ENCODE data around the gene PPP4R4. TPM values are rescaled to one million over a fixed set of nuclear protein-coding genes. Genes with fewer than 3 reads are reported as not detected.

Gene PPP4R4
- total RNA-seq, 1 donor from 2014 or later, result not detected

GRCh38 chr14:94317259-94317658 is 143.1 kb downstream of the PPP4R4 start:
- Mint-ChIP-seq H3K27me3 (no peaks in the 10 kb centered on the region), H3K36me3 (ENCODE audit: low read depth) (no peaks in the 10 kb centered on the region), H3K4me1 (no peaks in the 10 kb centered on the region), H3K4me3 (no peak overlapping the region), H3K27ac (no peak overlapping the region), H3K9me3 (peaks cover 8% of the 10 kb centered on the region)
- ChIA-PET POLR2A (no interaction called here), CTCF (no interaction called here)
- no peak for DNase-seq
- TF ChIP-seq, protein P1, sequence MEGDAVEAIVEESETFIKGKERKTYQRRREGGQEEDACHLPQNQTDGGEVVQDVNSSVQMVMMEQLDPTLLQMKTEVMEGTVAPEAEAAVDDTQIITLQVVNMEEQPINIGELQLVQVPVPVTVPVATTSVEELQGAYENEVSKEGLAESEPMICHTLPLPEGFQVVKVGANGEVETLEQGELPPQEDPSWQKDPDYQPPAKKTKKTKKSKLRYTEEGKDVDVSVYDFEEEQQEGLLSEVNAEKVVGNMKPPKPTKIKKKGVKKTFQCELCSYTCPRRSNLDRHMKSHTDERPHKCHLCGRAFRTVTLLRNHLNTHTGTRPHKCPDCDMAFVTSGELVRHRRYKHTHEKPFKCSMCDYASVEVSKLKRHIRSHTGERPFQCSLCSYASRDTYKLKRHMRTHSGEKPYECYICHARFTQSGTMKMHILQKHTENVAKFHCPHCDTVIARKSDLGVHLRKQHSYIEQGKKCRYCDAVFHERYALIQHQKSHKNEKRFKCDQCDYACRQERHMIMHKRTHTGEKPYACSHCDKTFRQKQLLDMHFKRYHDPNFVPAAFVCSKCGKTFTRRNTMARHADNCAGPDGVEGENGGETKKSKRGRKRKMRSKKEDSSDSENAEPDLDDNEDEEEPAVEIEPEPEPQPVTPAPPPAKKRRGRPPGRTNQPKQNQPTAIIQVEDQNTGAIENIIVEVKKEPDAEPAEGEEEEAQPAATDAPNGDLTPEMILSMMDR (IDR thresholded peaks at IDR 0.05), result no peak
- ATAC-seq (ENCODE audit: low read depth), result no peak
- intact Hi-C loops (cut with micrococcal nuclease), result no loop called here

DNA sequence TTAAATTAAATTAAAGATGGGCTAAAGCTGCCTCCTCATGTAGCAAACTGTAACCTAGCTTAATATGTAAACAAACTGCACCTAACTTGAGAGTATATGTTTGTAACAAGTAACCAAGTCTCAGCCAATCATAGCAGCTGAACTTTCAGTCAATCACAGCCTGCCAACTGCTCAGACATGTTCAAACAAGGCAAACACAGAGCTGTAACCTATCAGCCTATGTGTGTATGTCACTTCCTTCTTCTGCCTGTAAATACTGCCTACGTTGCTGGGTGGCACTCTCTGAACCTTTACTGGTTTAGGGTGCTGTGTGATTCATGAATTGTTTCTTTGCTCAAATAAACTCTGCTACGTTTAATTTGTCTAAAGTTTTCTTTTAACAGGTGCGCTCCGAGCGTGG is 146.1 kb downstream of the PPP4R4 start:
- H3K27me3 Mint-ChIP-seq, result no peaks in the 10 kb centered on the region
- TF ChIP-seq, protein P1 (IDR thresholded peaks at IDR 0.05), result no peak
- intact Hi-C loops (cut with micrococcal nuclease), result no loop called here
- ChIA-PET CTCF (no interaction called here), POLR2A (no interaction called here)
- H3K27ac Mint-ChIP-seq, result no peak overlapping the region
- ATAC-seq (ENCODE audit: low read depth) (no peak), DNase-seq (no peak)
- H3K36me3 Mint-ChIP-seq (ENCODE audit: low read depth), result no peaks in the 10 kb centered on the region
- H3K9me3 Mint-ChIP-seq, result peaks cover 8% of the 10 kb centered on the region
- H3K4me3 Mint-ChIP-seq, result no peak overlapping the region
- no peaks in the 10 kb centered on the region for H3K4me1 Mint-ChIP-seq

GRCh38 chr14:94321421-94322271 is 147.5 kb downstream of the PPP4R4 start:
- no peak for ATAC-seq (ENCODE audit: low read depth)
- CTCF ChIA-PET, result no interaction called here
- Mint-ChIP-seq H3K4me1 (no peaks in the 10 kb centered on the region), H3K27me3 (no peaks in the 10 kb centered on the region), H3K4me3 (no peak overlapping the region), H3K36me3 (ENCODE audit: low read depth) (no peaks in the 10 kb centered on the region), H3K9me3 (peaks cover 1% of the 10 kb centered on the region), H3K27ac (no peak overlapping the region)
- DNase-seq, result no peak
- TF ChIP-seq, protein P1 (IDR thresholded peaks at IDR 0.05), result no peak
- POLR2A ChIA-PET, result no interaction called here
- intact Hi-C loops (cut with micrococcal nuclease), result no loop called here

DNA sequence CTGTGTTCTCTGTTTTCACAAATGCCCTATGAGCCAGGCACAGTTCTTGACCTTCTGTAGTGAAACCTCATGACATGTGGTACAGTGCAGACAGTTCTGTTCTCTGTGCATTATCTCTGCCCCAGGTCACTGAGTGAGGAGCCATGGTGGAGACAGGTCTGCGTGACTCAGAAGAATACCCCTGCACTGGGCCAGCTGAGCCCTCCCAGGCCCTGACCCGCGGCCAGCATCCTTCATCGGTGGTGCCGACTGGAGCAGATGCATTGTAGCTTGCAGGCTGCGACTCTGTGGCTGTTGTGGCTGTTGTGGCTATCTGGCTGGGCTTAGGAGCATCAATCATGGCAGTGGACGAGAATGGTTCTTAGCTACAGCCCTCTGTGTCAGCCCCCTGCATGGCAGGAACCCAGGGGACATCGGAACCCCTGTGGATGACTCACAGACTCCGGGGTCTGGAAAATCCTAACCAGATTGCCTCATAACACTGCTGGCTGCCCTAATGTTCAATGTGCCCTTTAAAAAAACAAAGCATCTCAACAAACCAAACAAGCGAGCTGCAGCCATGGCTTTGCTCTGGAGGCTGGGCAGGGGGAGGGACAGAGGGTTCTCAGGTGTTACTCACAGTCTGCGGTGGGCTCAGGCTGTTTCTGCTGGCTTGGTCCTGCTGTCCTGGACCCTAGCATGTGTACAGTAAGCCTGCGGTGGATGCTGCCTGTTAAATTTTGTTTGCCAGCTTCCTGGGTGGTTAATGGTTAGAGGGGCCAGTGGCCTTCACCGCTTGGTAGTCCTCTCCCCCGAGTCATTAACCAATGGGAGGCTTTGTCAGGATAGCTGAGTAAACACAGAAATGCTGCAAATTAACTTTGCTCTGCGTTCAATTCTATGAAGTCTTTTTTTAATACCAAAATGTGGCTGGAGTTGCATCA is 148.8 kb downstream of the PPP4R4 start, which contains the start of gene SERPINA6:
Gene SERPINA6, minus strand, starts transcription at position 689 of the 923 bp plus-strand sequence. CDS start 8,688 bp downstream, outside the sequence.
- ChIA-PET POLR2A (no interaction called here), CTCF (no interaction called here)
- H3K9me3 Mint-ChIP-seq, result peaks cover 2% of the 10 kb centered on the region
- no peaks in the 10 kb centered on the region for H3K36me3 Mint-ChIP-seq (ENCODE audit: low read depth)
- no peaks in the 10 kb centered on the region for H3K27me3 Mint-ChIP-seq
- H3K4me3 Mint-ChIP-seq, result no peak within 1 kb of the TSS
- TF ChIP-seq, protein P1 (IDR thresholded peaks at IDR 0.05), result no peak
- H3K4me1 Mint-ChIP-seq, result no peaks in the 10 kb centered on the region
- DNase-seq (no peak), ATAC-seq (ENCODE audit: low read depth) (no peak)
- intact Hi-C loops (cut with micrococcal nuclease), result no loop called here
- H3K27ac Mint-ChIP-seq, result no peak within 1 kb of the TSS

DNA sequence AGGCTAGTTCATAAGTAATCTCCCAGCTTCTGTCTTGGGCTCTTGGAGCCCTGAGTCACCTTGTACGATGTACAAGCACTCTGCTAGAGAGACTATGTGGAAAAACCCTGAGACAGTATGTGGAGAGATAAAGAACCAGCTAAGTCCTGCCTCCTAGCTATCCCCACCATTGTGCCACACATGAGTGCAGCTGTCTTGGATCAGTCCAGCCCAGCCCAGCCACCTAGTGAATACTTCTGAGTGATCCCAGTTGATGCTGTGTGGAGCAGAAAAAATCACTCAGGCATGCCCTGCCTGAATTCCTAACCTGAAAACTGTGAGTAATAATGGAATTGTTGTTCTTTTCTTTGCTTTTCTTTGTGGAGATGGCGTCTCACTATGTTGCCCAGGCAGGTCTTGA is 154.1 kb downstream of the PPP4R4 start:
- Mint-ChIP-seq H3K27ac (no peak overlapping the region), H3K4me1 (no peaks in the 10 kb centered on the region), H3K27me3 (no peaks in the 10 kb centered on the region), H3K9me3 (peaks cover 2% of the 10 kb centered on the region), H3K4me3 (no peak overlapping the region), H3K36me3 (ENCODE audit: low read depth) (no peaks in the 10 kb centered on the region)
- ChIA-PET CTCF (no interaction called here), POLR2A (no interaction called here)
- DNase-seq (no peak), ATAC-seq (ENCODE audit: low read depth) (no peak)
- TF ChIP-seq, protein P1 (IDR thresholded peaks at IDR 0.05), result no peak
- intact Hi-C loops (cut with micrococcal nuclease), result no loop called here

Measured in activated B cell treated with CpG ODN at 0.5 μM for 24 hours (primary cell).